ENCODE results near the gene SPATA2L. TPM values are rescaled to one million over a fixed set of nuclear protein-coding genes. Genes with fewer than 3 reads are reported as not detected.

Gene SPATA2L
- total RNA-seq, 1 donor = 14.8 TPM

DNA sequence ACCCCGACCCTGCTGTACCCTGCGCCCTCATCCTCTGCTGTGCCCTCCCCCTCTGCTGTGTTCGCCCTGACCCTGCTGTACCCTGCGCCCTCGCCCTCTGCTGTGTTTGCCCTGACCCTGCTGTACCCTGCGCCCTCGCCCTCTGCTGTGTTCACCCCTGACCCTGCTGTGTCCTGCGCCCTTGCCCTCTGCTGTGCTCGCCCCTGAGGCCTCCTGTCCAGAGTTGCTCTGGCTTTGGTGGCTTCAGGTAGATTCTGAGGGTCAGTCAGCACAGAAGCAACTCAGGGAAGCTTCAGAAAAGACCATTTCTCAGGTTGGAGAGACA lies 31.4 kb upstream of the SPATA2L start:
- Histone ChIP-seq H3K4me1 (ENCODE audit: insufficient read depth, low read length) (no peaks in the 10 kb centered on the region), H3K79me2 (ENCODE audit: insufficient read depth, low read length) (peaks cover 32% of the 10 kb centered on the region), H3K27ac (ENCODE audit: low read depth, low read length) (no peak overlapping the region), H3K4me2 (ENCODE audit: insufficient read depth, low read length) (no peak overlapping the region), H3K27me3 (ENCODE audit: insufficient read depth, low read length) (no peaks in the 10 kb centered on the region), H2AFZ (ENCODE audit: low read length) (no peak overlapping the region), H4K20me1 (ENCODE audit: insufficient read depth, low read length) (peaks cover 17% of the 10 kb centered on the region), H3K9me3 (ENCODE audit: low read depth, low read length) (no peaks in the 10 kb centered on the region), H3K36me3 (ENCODE audit: insufficient read depth, low read length) (peaks cover 74% of the 10 kb centered on the region), H3K4me3 (ENCODE audit: insufficient read depth, low read length) (no peak overlapping the region)
- TF ChIP-seq, protein P1, sequence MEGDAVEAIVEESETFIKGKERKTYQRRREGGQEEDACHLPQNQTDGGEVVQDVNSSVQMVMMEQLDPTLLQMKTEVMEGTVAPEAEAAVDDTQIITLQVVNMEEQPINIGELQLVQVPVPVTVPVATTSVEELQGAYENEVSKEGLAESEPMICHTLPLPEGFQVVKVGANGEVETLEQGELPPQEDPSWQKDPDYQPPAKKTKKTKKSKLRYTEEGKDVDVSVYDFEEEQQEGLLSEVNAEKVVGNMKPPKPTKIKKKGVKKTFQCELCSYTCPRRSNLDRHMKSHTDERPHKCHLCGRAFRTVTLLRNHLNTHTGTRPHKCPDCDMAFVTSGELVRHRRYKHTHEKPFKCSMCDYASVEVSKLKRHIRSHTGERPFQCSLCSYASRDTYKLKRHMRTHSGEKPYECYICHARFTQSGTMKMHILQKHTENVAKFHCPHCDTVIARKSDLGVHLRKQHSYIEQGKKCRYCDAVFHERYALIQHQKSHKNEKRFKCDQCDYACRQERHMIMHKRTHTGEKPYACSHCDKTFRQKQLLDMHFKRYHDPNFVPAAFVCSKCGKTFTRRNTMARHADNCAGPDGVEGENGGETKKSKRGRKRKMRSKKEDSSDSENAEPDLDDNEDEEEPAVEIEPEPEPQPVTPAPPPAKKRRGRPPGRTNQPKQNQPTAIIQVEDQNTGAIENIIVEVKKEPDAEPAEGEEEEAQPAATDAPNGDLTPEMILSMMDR (IDR thresholded peaks at IDR 0.05; ENCODE audit: extremely low read depth, low read depth, low read length) = no peak
- no peak for DNase-seq (ENCODE audit: insufficient read length, low spot score, missing footprints)

DNA sequence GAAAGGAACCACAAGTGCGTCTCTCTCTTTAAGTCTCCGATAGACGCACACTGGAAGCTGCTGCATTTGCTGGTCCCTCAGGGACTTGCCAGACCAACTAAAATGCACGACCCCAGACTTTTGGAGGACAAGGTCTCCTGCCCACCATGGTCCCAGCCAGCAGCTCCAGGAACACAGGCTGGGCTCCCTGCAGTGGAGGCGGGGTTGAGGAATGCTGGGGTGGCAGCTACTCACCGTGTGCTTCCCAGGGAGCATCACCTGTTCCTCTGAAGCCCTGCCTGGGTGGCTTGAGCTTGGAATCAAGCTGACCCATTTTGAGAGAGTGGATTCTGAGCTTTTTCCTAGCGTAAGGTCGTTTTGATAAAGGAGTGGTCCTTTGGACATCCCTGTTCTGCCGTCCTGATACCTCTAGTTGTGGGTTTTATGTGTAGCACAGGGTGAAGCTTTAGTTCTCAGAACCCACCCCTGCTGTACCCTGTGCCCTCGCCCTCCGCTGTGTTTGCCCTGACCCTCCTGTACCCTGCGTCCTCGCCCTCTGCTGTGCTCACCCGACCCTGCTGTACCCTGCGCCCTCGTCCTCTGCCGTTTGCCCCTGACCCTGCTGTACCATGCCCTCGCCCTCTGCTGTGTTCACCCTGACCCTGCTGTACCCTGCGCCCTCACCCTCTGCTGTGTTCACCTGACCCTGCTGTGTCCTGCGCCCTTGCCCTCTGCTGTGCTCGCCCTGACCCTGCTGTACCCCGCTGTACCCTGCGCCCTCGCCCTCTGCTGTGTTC lies 30.8 kb upstream of the SPATA2L start:
- no peaks in the 10 kb centered on the region for H3K4me1 ChIP-seq (ENCODE audit: insufficient read depth, low read length)
- H3K27me3 ChIP-seq (ENCODE audit: insufficient read depth, low read length) = no peaks in the 10 kb centered on the region
- no peak overlapping the region for H3K27ac ChIP-seq (ENCODE audit: low read depth, low read length)
- no peak overlapping the region for H2AFZ ChIP-seq (ENCODE audit: low read length)
- peaks cover 14% of the 10 kb centered on the region for H4K20me1 ChIP-seq (ENCODE audit: insufficient read depth, low read length)
- H3K36me3 ChIP-seq (ENCODE audit: insufficient read depth, low read length) = peaks cover 74% of the 10 kb centered on the region
- TF ChIP-seq, protein P1 (IDR thresholded peaks at IDR 0.05; ENCODE audit: extremely low read depth, low read depth, low read length) = no peak
- H3K79me2 ChIP-seq (ENCODE audit: insufficient read depth, low read length) = peaks cover 38% of the 10 kb centered on the region
- no peaks in the 10 kb centered on the region for H3K9me3 ChIP-seq (ENCODE audit: low read depth, low read length)
- no peak overlapping the region for H3K4me3 ChIP-seq (ENCODE audit: insufficient read depth, low read length)
- H3K4me2 ChIP-seq (ENCODE audit: insufficient read depth, low read length) = no peak overlapping the region
- DNase-seq (ENCODE audit: insufficient read length, low spot score, missing footprints) = no peak

DNA sequence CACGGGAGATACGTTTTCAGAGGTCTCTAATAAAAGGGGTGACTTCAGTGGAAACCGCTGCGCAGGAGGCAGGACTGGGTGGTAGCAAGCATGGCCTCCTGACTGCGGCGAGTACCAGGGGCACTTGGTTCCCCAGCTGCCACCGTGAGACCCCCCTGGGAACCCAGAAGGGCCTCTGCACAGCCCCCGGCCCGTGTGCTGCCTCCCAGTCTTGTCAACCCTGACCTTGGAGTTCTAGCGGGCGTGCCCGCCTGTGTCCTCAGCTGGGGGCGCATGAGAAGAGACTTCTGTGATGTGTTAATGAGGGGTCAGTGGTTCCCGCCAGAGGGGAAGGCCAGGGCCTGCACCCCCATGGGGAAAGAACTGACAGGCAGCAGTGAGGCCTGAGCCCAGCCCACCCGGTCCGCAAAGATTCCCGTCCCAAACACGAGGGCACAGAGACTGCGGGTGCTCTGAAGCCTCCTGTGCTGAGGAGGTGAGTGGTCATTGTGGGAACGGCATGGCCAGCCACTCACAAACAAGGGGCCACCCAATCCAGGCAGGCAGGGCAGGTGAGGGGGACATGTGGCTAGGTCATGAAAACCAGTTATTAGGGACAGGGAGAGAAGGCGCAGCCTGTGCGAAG lies 29.2 kb upstream of the SPATA2L start:
- no peak overlapping the region for H3K4me3 ChIP-seq (ENCODE audit: insufficient read depth, low read length)

More for the DNA sequence above, 29.2 kb upstream of the SPATA2L start:
- Histone ChIP-seq H3K9me3 (ENCODE audit: low read depth, low read length) (no peaks in the 10 kb centered on the region), H3K79me2 (ENCODE audit: insufficient read depth, low read length) (peaks cover 43% of the 10 kb centered on the region), H3K4me2 (ENCODE audit: insufficient read depth, low read length) (no peak overlapping the region), H3K27me3 (ENCODE audit: insufficient read depth, low read length) (no peaks in the 10 kb centered on the region), H2AFZ (ENCODE audit: low read length) (no peak overlapping the region), H3K36me3 (ENCODE audit: insufficient read depth, low read length) (peaks cover 78% of the 10 kb centered on the region), H3K4me1 (ENCODE audit: insufficient read depth, low read length) (no peaks in the 10 kb centered on the region), H4K20me1 (ENCODE audit: insufficient read depth, low read length) (peaks cover 9% of the 10 kb centered on the region), H3K27ac (ENCODE audit: low read depth, low read length) (no peak overlapping the region)
- TF ChIP-seq, protein P1 (IDR thresholded peaks at IDR 0.05; ENCODE audit: extremely low read depth, low read depth, low read length) = no peak
- DNase-seq (ENCODE audit: insufficient read length, low spot score, missing footprints) = no peak
